Esophagus mucosa (tissue), 1 donor: ENCODE measurements around the gene GAS7. TPM values are rescaled to one million over a fixed set of nuclear protein-coding genes. Genes with fewer than 3 reads are reported as not detected.

Experiments
- ATAC-seq: fragments of 200-7000 bp; cut with Tn5 transposase; one replicate; pipeline ENCODE4 v1.9.1; 2020
- total RNA-seq: library from RNA; stranded (reverse); gene quantifications from one replicate; pipeline ENCODE4 v1.2.4, GENCODE V29; 2023
- donor health status: DM: yes; HTN: yes; CAD: no.

The GAS7 gene
- total RNA-seq, 1 donor from 2014 or later = 17.3 TPM

- no peak for ATAC-seq
Measured at GRCh38 chr17:10130263-10130662, 68.1 kb downstream of the GAS7 start.

GRCh38 chr17:10127819-10128425 lies 70.5 kb downstream of the GAS7 start:
- peak; percentile 66 for ATAC-seq

GRCh38 chr17:10126616-10127501 lies 71.5 kb downstream of the GAS7 start:
- no peak for ATAC-seq

GRCh38 chr17:10126276-10126615 lies 72.2 kb downstream of the GAS7 start:
- no peak for ATAC-seq

- peak; percentile 19 for ATAC-seq
Measured at GRCh38 chr17:10125531-10126275, 72.7 kb downstream of the GAS7 start.

GRCh38 chr17:10123093-10123492 lies 75.3 kb downstream of the GAS7 start:
- no peak for ATAC-seq

GRCh38 chr17:10121971-10122707 lies 76.3 kb downstream of the GAS7 start:
- ATAC-seq = no peak

- ATAC-seq = no peak
Measured at GRCh38 chr17:10120749-10121148, 77.7 kb downstream of the GAS7 start.

GRCh38 chr17:10120109-10120485 lies 78.3 kb downstream of the GAS7 start:
- ATAC-seq = no peak

- peak; percentile 96 for ATAC-seq
Measured at GRCh38 chr17:10119203-10120108, 79.0 kb downstream of the GAS7 start.

- ATAC-seq = no peak
Measured at GRCh38 chr17:10118788-10119130, 79.6 kb downstream of the GAS7 start.

- no peak for ATAC-seq
Measured at GRCh38 chr17:10117581-10118001, 80.8 kb downstream of the GAS7 start.

GRCh38 chr17:10116753-10117420 lies 81.5 kb downstream of the GAS7 start:
- ATAC-seq = no peak

GRCh38 chr17:10116267-10116666 lies 82.1 kb downstream of the GAS7 start:
- ATAC-seq = no peak

GRCh38 chr17:10115536-10115932 lies 82.9 kb downstream of the GAS7 start:
- no peak for ATAC-seq

- ATAC-seq = peak; percentile 63
Measured at GRCh38 chr17:10114931-10115535, 83.4 kb downstream of the GAS7 start.

- ATAC-seq = no peak
Measured at GRCh38 chr17:10112962-10113361, 85.4 kb downstream of the GAS7 start.

- no peak for ATAC-seq
Measured at GRCh38 chr17:10111907-10112452, 86.4 kb downstream of the GAS7 start.

GRCh38 chr17:10109146-10109545 lies 89.3 kb downstream of the GAS7 start:
- no peak for ATAC-seq
